ENCODE data around the gene E2F7. TPM values are rescaled to one million over a fixed set of nuclear protein-coding genes. Genes with fewer than 3 reads are reported as not detected.

Gene E2F7
- total and polyA plus RNA-seq, 2 of the 8 experiments (the other 6 are each of a cell fraction or from before 2014, with no cell fraction given): 8.8 to 18.5 TPM

- FAIRE-seq (no peak), DNase-seq (ENCODE audit: low read depth in 1 of 2, low spot score in 2 of 2) (no peak)
- Histone ChIP-seq H4K5ac (ENCODE audit: insufficient read length, low read depth, low read length) (no peak overlapping the region), H2BK20ac (ENCODE audit: low read length) (no peak overlapping the region), H4K20me1 (replicated peaks in 1 of 2; ENCODE audit: control insufficient read depth in 1 of 2, insufficient read depth in 2 of 2, low read length in 2 of 2) (peaks cover 3 to 6% of the 10 kb centered on the region in 2 experiments), H3K79me2 (ENCODE audit: control insufficient read depth in 1 of 2, insufficient read depth in 2 of 2, low read length in 2 of 2) (0 out of 4 replicates have a peak, but pooled peaks cover 0 to 2% of the 10 kb centered on the region in 2 experiments), H3K56ac (replicated peaks; ENCODE audit: insufficient read length, low read depth, low read length) (no peak overlapping the region), H3K4me2 (ENCODE audit: insufficient read depth in 1 of 2, low read depth in 2 of 2, low read length in 2 of 2) (no peak overlapping the region), H2AFZ (ENCODE audit: low read length) (no peak overlapping the region), H3K27ac (ENCODE audit: low read depth, low read length) (no peak overlapping the region), H3K9ac (replicated peaks in 1 of 4; ENCODE audit: extremely low read depth in 1 of 4, low read depth in 3 of 4, low read length in 3 of 4) (no peak overlapping the region), H2BK12ac (ENCODE audit: low read depth, low read length) (no peak overlapping the region), H3K14ac (ENCODE audit: insufficient read length) (no peak overlapping the region), H3K4ac (replicated peaks; ENCODE audit: insufficient read length, low read depth, low read length) (no peak overlapping the region), H2AK5ac (ENCODE audit: low read depth, low read length) (no peak overlapping the region), H2BK15ac (ENCODE audit: low read length) (no peak overlapping the region), H3K4me1 (replicated peaks in 1 of 4; ENCODE audit: control insufficient read depth in 3 of 4, insufficient read depth in 4 of 4, low read length in 3 of 4) (no peaks in the 10 kb centered on the region), H2BK120ac (replicated peaks; ENCODE audit: low read depth, low read length) (no peak overlapping the region), H3K79me1 (ENCODE audit: low read depth, low read length) (0 out of 2 replicates have a peak, but pooled peaks cover 4% of the 10 kb centered on the region), H3K23me2 (ENCODE audit: low read depth, low read length) (no peaks in the 10 kb centered on the region), H3K9me3 (ENCODE audit: insufficient read depth in 2 of 2, low read depth in 1 of 2, low read length in 1 of 2) (no peaks in the 10 kb centered on the region), H3K18ac (ENCODE audit: extremely low read depth, low read length) (no peak overlapping the region), H3K36me3 (ENCODE audit: control insufficient read depth in 2 of 4, insufficient read depth in 4 of 4, low read length in 3 of 4) (peaks cover 4 to 54% (median 23%) of the 10 kb centered on the region in 4 experiments; a peak in 7 of 8 replicates), H4K8ac (ENCODE audit: extremely low read depth, insufficient read depth, low read length) (no peak overlapping the region), H3K27me3 (replicated peaks in 1 of 4; ENCODE audit: control insufficient read depth in 3 of 4, extremely low read depth in 1 of 4, insufficient read depth in 3 of 4, low read length in 3 of 4) (peaks cover 0 to 1% (median 0%) of the 10 kb centered on the region in 4 experiments; a peak in 1 of 7 replicates), H3K4me3 (ENCODE audit: extremely low read depth in 1 of 4, insufficient read depth in 2 of 4, low read depth in 3 of 4, low read length in 4 of 4) (no peak overlapping the region), H3K23ac (ENCODE audit: insufficient read length) (no peak overlapping the region), H4K91ac (replicated peaks; ENCODE audit: insufficient read length, low read length) (no peak overlapping the region), H2BK5ac (ENCODE audit: low read depth, low read length) (no peak overlapping the region)
- ChIA-PET CTCF (ENCODE audit: partially characterized antibody) (interaction anchor here (0.6 kb wide), 1 partner anchor 45 kb away, joined by 3 read pairs; no protein-coding TSS in a partner anchor), POLR2A (ENCODE audit: partially characterized antibody) (no interaction called here)
- WGBS, 2 experiments (ENCODE audit: extremely low coverage in 1 of 2, insufficient coverage in 1 of 2, insufficient read length in 1 of 2, insufficient replicate concordance in 2 of 2, low coverage in 1 of 2, low lambda C conversion rate in 2 of 2, missing lambda C conversion rate in 1 of 2): 95% methylated on average over 4 of the region's 4 CpGs; no CpG with 5 or more reads in 1 of the 2 experiments
- TF ChIP-seq BACH1 (IDR thresholded peaks at IDR 0.05; ENCODE audit: low read length) (no peak), RXRA (IDR thresholded peaks at IDR 0.05; ENCODE audit: insufficient read depth, low read depth, low read length) (no peak), HDAC6 (IDR thresholded peaks at IDR 0.05; ENCODE audit: low read depth, low read length) (no peak), ATF2 (IDR thresholded peaks at IDR 0.05; ENCODE audit: low read length) (no peak), TCF12 (IDR thresholded peaks at IDR 0.05; ENCODE audit: low read depth, low read length) (no peak), JUND (IDR thresholded peaks at IDR 0.05; ENCODE audit: low read length) (no peak), FOSL1 (IDR thresholded peaks at IDR 0.05; ENCODE audit: insufficient read depth, low read depth, low read length) (no peak), CTCF (IDR thresholded peaks at IDR 0.05; ENCODE audit: control extremely low read depth in 1 of 3, insufficient read depth in 1 of 3, low read depth in 1 of 3, low read length in 3 of 3) (no peak), ATF3 (IDR thresholded peaks at IDR 0.05; ENCODE audit: insufficient read depth, low read depth, low read length) (no peak)
Observed at GRCh38 chr12:77054851-77055250, 10.5 kb downstream of the E2F7 start.

Data from H1 (cell line).